Naive thymus-derived CD4-positive, alpha-beta T cell (primary cell): Measurements from ENCODE around the gene FARP1. TPM values are rescaled to one million over a fixed set of nuclear protein-coding genes. Genes with fewer than 3 reads are reported as not detected.

Experiments
- ATAC-seq: fragments of 150-1000 bp; cut with Tn5 transposase; 2 replicates; pipeline ENCODE4 v1.10.0; 2021; ENCODE audit warnings: mild to moderate bottlenecking, moderate library complexity
- CTCF ChIA-PET: fragments of 350-600 bp; sonication (Branson Sonifier 250); formaldehyde crosslinking; loops from one replicate; lab custom pipeline; 2021; ENCODE audit warnings: antibody characterized with exemption; lab: Charles Lee
- POLR2A ChIA-PET: fragments of 350-600 bp; sonication (Branson Sonifier 250); formaldehyde crosslinking; loops from one replicate; lab custom pipeline; 2021; ENCODE audit warnings: antibody characterized with exemption, inconsistent platforms; lab: Charles Lee
- DNase-seq, 9 donors: peaks; one replicate each; pipeline versions ENCODE4 v3.0.0 to v3.0.0-alpha.2; 2020 to 2022; ENCODE audit warnings: mixed read lengths in 1 of 9
- H3K27ac ChIP-seq: one replicate; pipeline ENCODE4 v1.7.0; 2013; ENCODE audit warnings: mild to moderate bottlenecking, low read depth, low read length, moderate library complexity
- H3K27me3 ChIP-seq, 2 donors: one replicate each; pipeline ENCODE4 v1.7.0; 2013; ENCODE audit warnings: low read length in 2 of 2, mild to moderate bottlenecking in 2 of 2, moderate library complexity in 2 of 2; ENCODE audit not compliant: control insufficient read depth in 2 of 2, insufficient read depth in 2 of 2
- H3K36me3 ChIP-seq, 3 experiments: 1 replicate in 2 of 3; 2 replicates in 1 of 3; pipeline ENCODE4 v1.7.0; 2013; ENCODE audit warnings: low read length in 3 of 3, mild to moderate bottlenecking in 3 of 3, moderate library complexity in 1 of 3; ENCODE audit not compliant: insufficient read depth in 3 of 3, control insufficient read depth in 2 of 3
- H3K4me1 ChIP-seq, 2 donors: one replicate each; pipeline ENCODE4 v1.7.0; 2013; ENCODE audit warnings: low read length in 2 of 2, mild to moderate bottlenecking in 2 of 2, moderate library complexity in 1 of 2; ENCODE audit not compliant: control insufficient read depth in 2 of 2, insufficient read depth in 2 of 2
- H3K4me3 ChIP-seq: 2 replicates; pipeline ENCODE4 v1.7.0; 2013; ENCODE audit warnings: mild to moderate bottlenecking, low read length
- H3K9me3 ChIP-seq, 3 experiments: 1 replicate in 2 of 3; 2 replicates in 1 of 3; pipeline ENCODE4 v1.7.0; 2013; ENCODE audit warnings: low read length in 3 of 3; ENCODE audit not compliant: control insufficient read depth in 2 of 3
- H3K27ac Mint-ChIP-seq, 9 donors: one replicate each; pipeline ENCODE4 v1.8.0; 2020 to 2022; ENCODE audit warnings: mixed read lengths in 9 of 9, mild to moderate bottlenecking in 8 of 9, moderate library complexity in 5 of 9, inconsistent platforms in 2 of 9
- H3K27me3 Mint-ChIP-seq, 5 donors: one replicate each; pipeline ENCODE4 v1.8.0; 2021 to 2022; ENCODE audit warnings: mixed read lengths in 5 of 5, mild to moderate bottlenecking in 1 of 5
- H3K36me3 Mint-ChIP-seq, 5 donors: one replicate each; pipeline ENCODE4 v1.8.0; 2020 to 2022; ENCODE audit warnings: mixed read lengths in 5 of 5, mild to moderate bottlenecking in 3 of 5, inconsistent platforms in 1 of 5
- H3K4me1 Mint-ChIP-seq, 7 donors: one replicate each; pipeline ENCODE4 v1.8.0; 2020 to 2022; ENCODE audit warnings: mixed read lengths in 7 of 7, mild to moderate bottlenecking in 3 of 7, inconsistent platforms in 1 of 7
- H3K4me3 Mint-ChIP-seq, 10 donors: one replicate each; pipeline ENCODE4 v1.8.0; 2020 to 2022; ENCODE audit warnings: mild to moderate bottlenecking in 10 of 10, mixed read lengths in 10 of 10, moderate library complexity in 6 of 10, inconsistent platforms in 2 of 10
- H3K9me3 Mint-ChIP-seq, 11 donors: one replicate each; pipeline ENCODE4 v1.8.0; 2020 to 2022; ENCODE audit warnings: mixed read lengths in 11 of 11, mild to moderate bottlenecking in 4 of 11, inconsistent platforms in 1 of 11, moderate library complexity in 1 of 11
- intact Hi-C, 2 donors: fragments of 100-400 bp; cut with micrococcal nuclease; formaldehyde crosslinking; loops; one replicate each; pipeline ENCODE4 v1.15.1; 2023
- polyA plus RNA-seq, 2 donors: library from polyadenylated mRNA; unstranded; fragments of 300-500 nt; fragmentation: Illumina TruSeq; gene quantifications; one replicate each; pipeline ENCODE4 v1.2.3, GENCODE V29; 2021
- total RNA-seq, 6 experiments: library from RNA in 5 of 6; stranded (reverse) in 5 of 6; gene quantifications; 1 replicate in 5 of 6; 2 replicates in 1 of 6; pipeline ENCODE4 v1.2.3 and lab custom pipeline; 2021 to 2026

FARP1 gene
- total and polyA plus RNA-seq, 7 experiments from 2014 or later, result 0.19 to 1.1 (median 0.60) TPM

- no peak for ATAC-seq
- ChIA-PET CTCF (no interaction called here), POLR2A (interaction anchor here (0.6 kb wide), 1 partner anchor 25 kb away, joined by 3 read pairs; no protein-coding TSS in a partner anchor)
- no peaks in the 10 kb centered on the region for H3K4me1 ChIP-seq
- intact Hi-C loops, result no loop called here
- H3K27me3 ChIP-seq, result no peaks in the 10 kb centered on the region
- no peak overlapping the region for H3K4me3 ChIP-seq
- DNase-seq, result no peak
- no peak overlapping the region for H3K4me3 Mint-ChIP-seq
- no peaks in the 10 kb centered on the region for H3K36me3 ChIP-seq
- H3K9me3 Mint-ChIP-seq, result no peaks in the 10 kb centered on the region
- no peaks in the 10 kb centered on the region for H3K36me3 Mint-ChIP-seq
- H3K27ac ChIP-seq, result no peak overlapping the region
- peaks cover 0 to 9% (median 0%) of the 10 kb centered on the region in 7 donors for H3K4me1 Mint-ChIP-seq
- peaks cover 0 to 9% (median 0%) of the 10 kb centered on the region in 5 donors for H3K27me3 Mint-ChIP-seq
- no peaks in the 10 kb centered on the region for H3K9me3 ChIP-seq
- H3K27ac Mint-ChIP-seq, result no peak overlapping the region
Observed at GRCh38 chr13:98405107-98405571, 262.2 kb downstream of the FARP1 start.

GRCh38 chr13:98405690-98406344, 262.9 kb downstream of the FARP1 start:
- ChIA-PET CTCF (no interaction called here), POLR2A (interaction anchor here (0.6 kb wide), 1 partner anchor 24 kb away, joined by 3 read pairs; no protein-coding TSS in a partner anchor)
- H3K4me1 Mint-ChIP-seq, result peaks cover 0 to 12% (median 2%) of the 10 kb centered on the region in 7 donors

GRCh38 chr13:98406427-98406826, 263.5 kb downstream of the FARP1 start:
- peaks cover 0 to 9% (median 0%) of the 10 kb centered on the region in 5 donors for H3K27me3 Mint-ChIP-seq
- H3K4me3 Mint-ChIP-seq, result no peak overlapping the region
- H3K36me3 Mint-ChIP-seq, result no peaks in the 10 kb centered on the region
- Histone ChIP-seq H3K27ac (no peak overlapping the region), H3K4me1 (no peaks in the 10 kb centered on the region), H3K9me3 (no peaks in the 10 kb centered on the region), H3K36me3 (no peaks in the 10 kb centered on the region), H3K27me3 (no peaks in the 10 kb centered on the region), H3K4me3 (no peak overlapping the region)
- CTCF ChIA-PET, result no interaction called here
- ATAC-seq (no peak), DNase-seq (no peak)
- H3K4me1 Mint-ChIP-seq, result peaks cover 0 to 18% (median 8%) of the 10 kb centered on the region in 7 donors
- H3K27ac Mint-ChIP-seq, result peak overlapping the region in 2 of 9 donors; percentile 8 to 37
- POLR2A ChIA-PET, result no interaction called here
- intact Hi-C loops, result no loop called here
- no peaks in the 10 kb centered on the region for H3K9me3 Mint-ChIP-seq

More at GRCh38 chr13:98405690-98406344, 262.9 kb downstream of the FARP1 start:
- intact Hi-C loops, result no loop called here
- Histone ChIP-seq H3K9me3 (no peaks in the 10 kb centered on the region), H3K27me3 (no peaks in the 10 kb centered on the region), H3K4me3 (no peak overlapping the region), H3K27ac (no peak overlapping the region), H3K4me1 (no peaks in the 10 kb centered on the region), H3K36me3 (no peaks in the 10 kb centered on the region)
- Mint-ChIP-seq H3K36me3 (no peaks in the 10 kb centered on the region), H3K4me3 (no peak overlapping the region), H3K27ac (no peak overlapping the region), H3K27me3 (peaks cover 0 to 9% (median 0%) of the 10 kb centered on the region in 5 donors), H3K9me3 (no peaks in the 10 kb centered on the region)
- ATAC-seq (no peak), DNase-seq (no peak)

GRCh38 chr13:98406971-98407370, 264.1 kb downstream of the FARP1 start:
- Histone ChIP-seq H3K9me3 (no peaks in the 10 kb centered on the region), H3K27me3 (no peaks in the 10 kb centered on the region), H3K4me1 (no peaks in the 10 kb centered on the region), H3K27ac (no peak overlapping the region), H3K4me3 (no peak overlapping the region), H3K36me3 (no peaks in the 10 kb centered on the region)
- no peaks in the 10 kb centered on the region for H3K9me3 Mint-ChIP-seq
- H3K4me1 Mint-ChIP-seq, result peaks cover 3 to 23% (median 14%) of the 10 kb centered on the region in 7 donors
- no peak overlapping the region for H3K27ac Mint-ChIP-seq
- no peak overlapping the region for H3K4me3 Mint-ChIP-seq
- ChIA-PET CTCF (no interaction called here), POLR2A (no interaction called here)
- no peaks in the 10 kb centered on the region for H3K36me3 Mint-ChIP-seq
- peaks cover 0 to 12% (median 0%) of the 10 kb centered on the region in 5 donors for H3K27me3 Mint-ChIP-seq
- intact Hi-C loops, result no loop called here
- DNase-seq (no peak), ATAC-seq (no peak)

- H3K4me1 ChIP-seq, result peaks cover 0 to 5% of the 10 kb centered on the region in 2 donors
- no peak overlapping the region for H3K4me3 ChIP-seq
- intact Hi-C loops, result no loop called here
- H3K27ac ChIP-seq, result no peak overlapping the region
- Mint-ChIP-seq H3K36me3 (no peaks in the 10 kb centered on the region), H3K27ac (no peak overlapping the region), H3K27me3 (peaks cover 0 to 13% (median 0%) of the 10 kb centered on the region in 5 donors), H3K4me1 (peaks cover 7 to 29% (median 20%) of the 10 kb centered on the region in 7 donors), H3K4me3 (no peak overlapping the region), H3K9me3 (no peaks in the 10 kb centered on the region)
- no peaks in the 10 kb centered on the region for H3K36me3 ChIP-seq
- ChIA-PET POLR2A (interaction anchor here (0.7 kb wide), 1 partner anchor 42 kb away, joined by 3 read pairs; no protein-coding TSS in a partner anchor), CTCF (no interaction called here)
- no peaks in the 10 kb centered on the region for H3K9me3 ChIP-seq
- H3K27me3 ChIP-seq, result peaks cover 0 to 5% of the 10 kb centered on the region in 2 donors
- ATAC-seq, result no peak
- no peak for DNase-seq
Observed at GRCh38 chr13:98407575-98407974, 264.7 kb downstream of the FARP1 start.

GRCh38 chr13:98409281-98409680, 266.4 kb downstream of the FARP1 start:
- no peaks in the 10 kb centered on the region for H3K36me3 ChIP-seq
- Mint-ChIP-seq H3K27me3 (peaks cover 0 to 10% (median 0%) of the 10 kb centered on the region in 5 donors), H3K36me3 (no peaks in the 10 kb centered on the region), H3K4me1 (peaks cover 7 to 39% (median 22%) of the 10 kb centered on the region in 7 donors), H3K4me3 (no peak overlapping the region), H3K9me3 (no peaks in the 10 kb centered on the region), H3K27ac (no peak overlapping the region)
- no peak for ATAC-seq
- intact Hi-C loops, result no loop called here
- peaks cover 0 to 9% of the 10 kb centered on the region in 2 donors for H3K4me1 ChIP-seq
- ChIA-PET POLR2A (no interaction called here), CTCF (no interaction called here)
- no peak for DNase-seq
- H3K27ac ChIP-seq, result no peak overlapping the region
- H3K27me3 ChIP-seq, result peaks cover 0 to 5% of the 10 kb centered on the region in 2 donors
- H3K9me3 ChIP-seq, result no peaks in the 10 kb centered on the region
- no peak overlapping the region for H3K4me3 ChIP-seq
